HFFc6 (cell line): ENCODE results near the gene DUSP22. TPM values are rescaled to one million over a fixed set of nuclear protein-coding genes. Genes with fewer than 3 reads are reported as not detected.
"Not testable (repeated sequence)": the region's sequence is repeated elsewhere in the genome, so short reads cannot be mapped to it uniquely, and the experiment has no call there.

ENCODE experiments used
- DNase-seq: peaks from one replicate; pipeline ENCODE4 v3.0.0-alpha.2; 2018
- H3K27ac Mint-ChIP-seq: 2 replicates; pipeline ENCODE4 v1.8.0; 2020; ENCODE audit warnings: mild to moderate bottlenecking, mixed read lengths
- H3K27me3 Mint-ChIP-seq: 2 replicates; pipeline ENCODE4 v1.8.0; 2021; ENCODE audit warnings: mild to moderate bottlenecking, moderate library complexity, mixed read lengths; ENCODE audit not compliant: insufficient read depth
- H3K36me3 Mint-ChIP-seq: 2 replicates; pipeline ENCODE4 v1.8.0; 2021; ENCODE audit warnings: low read depth, mixed read lengths
- H3K4me1 Mint-ChIP-seq: 2 replicates; pipeline ENCODE4 v1.8.0; 2020; ENCODE audit warnings: low read depth, mixed read lengths
- H3K4me3 Mint-ChIP-seq: 2 replicates; pipeline ENCODE4 v1.8.0; 2020; ENCODE audit warnings: mild to moderate bottlenecking, moderate library complexity, mixed read lengths
- H3K9me3 Mint-ChIP-seq: 2 replicates; pipeline ENCODE4 v1.8.0; 2020; ENCODE audit warnings: mild to moderate bottlenecking, mixed read lengths
- CTCF ChIP-seq: fragments of 200-600 bp; sonication (generic); IDR thresholded peaks from 2 replicates; pipeline ENCODE4 v1.5.0; 2021; ENCODE audit warnings: antibody characterized with exemption, mild to moderate bottlenecking
- total RNA-seq, 6 experiments: library from RNA; stranded (reverse); fragmentation: NEBNext Ultra II Directional; extraction: Animal tissue kit (Norgen Biotek cat#: 25700); gene quantifications; 2 replicates in 1 of 6; 3 replicates in 5 of 6; pipeline ENCODE4 v1.2.3, GENCODE V29; 2021

Gene DUSP22
- total RNA-seq, 6 experiments from 2014 or later = 6.8 to 11.9 (median 9.2) TPM

DNA sequence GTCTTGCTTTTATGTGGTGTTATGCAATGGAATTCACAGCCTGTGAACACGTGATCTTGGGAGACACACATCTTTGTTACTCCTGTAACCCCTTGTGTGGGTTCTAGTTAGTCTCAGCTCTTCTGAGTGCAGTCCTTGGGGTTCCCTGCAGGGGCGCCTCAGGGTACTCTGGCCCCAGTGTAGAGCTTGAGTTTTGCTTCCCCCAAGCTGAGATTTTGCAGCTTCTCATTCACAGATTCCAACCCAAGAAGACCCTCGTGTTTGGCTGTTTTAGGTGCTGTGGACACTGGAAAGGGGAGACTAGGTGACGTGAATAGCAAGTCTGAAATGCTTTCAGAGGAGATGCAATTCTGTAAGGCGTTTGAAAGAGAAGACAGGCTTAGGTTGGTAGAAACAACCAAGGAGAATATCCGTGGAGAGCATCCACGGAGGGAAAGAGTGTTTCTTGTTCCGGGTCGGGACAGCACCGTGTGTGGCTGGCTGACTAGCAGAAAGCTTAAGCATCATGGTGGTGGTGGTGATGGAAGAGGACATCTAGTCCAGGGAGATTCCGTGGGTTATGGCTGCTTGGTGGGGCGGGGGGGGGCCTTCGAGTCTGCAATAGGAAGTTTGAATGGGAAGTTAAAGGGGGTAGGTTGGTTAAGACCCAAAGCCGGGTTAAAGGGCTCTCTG, 30.1 kb downstream of the DUSP22 start:
- Mint-ChIP-seq H3K27ac (no peak overlapping the region), H3K9me3 (peaks cover 3% of the 10 kb centered on the region), H3K4me3 (no peak overlapping the region), H3K36me3 (no peaks in the 10 kb centered on the region), H3K4me1 (no peaks in the 10 kb centered on the region), H3K27me3 (peaks cover under 1% of the 10 kb centered on the region; the same call in 1 of the 2 replicates)
- TF ChIP-seq CTCF = 0 out of 2 replicates have a peak, but pooled peaks have one; percentile 17
- no peak for DNase-seq

- H3K9me3 Mint-ChIP-seq = peaks cover 6% of the 10 kb centered on the region
- H3K27me3 Mint-ChIP-seq = peaks cover 2% of the 10 kb centered on the region; the same call in 1 of the 2 replicates
- H3K27ac Mint-ChIP-seq = no peak overlapping the region
- H3K4me1 Mint-ChIP-seq = no peaks in the 10 kb centered on the region
- no peaks in the 10 kb centered on the region for H3K36me3 Mint-ChIP-seq
- DNase-seq = no peak
- H3K4me3 Mint-ChIP-seq = no peak overlapping the region
- no peak for TF ChIP-seq CTCF
Measured at GRCh38 chr6:322940-323729, 30.8 kb downstream of the DUSP22 start.

GRCh38 chr6:323730-324088, 31.4 kb downstream of the DUSP22 start:
- Mint-ChIP-seq H3K27me3 (peaks cover 2% of the 10 kb centered on the region; the same call in 1 of the 2 replicates), H3K4me3 (no peak overlapping the region), H3K36me3 (no peaks in the 10 kb centered on the region), H3K9me3 (peaks cover 6% of the 10 kb centered on the region), H3K27ac (no peak overlapping the region), H3K4me1 (no peaks in the 10 kb centered on the region)
- no peak for TF ChIP-seq CTCF
- DNase-seq = no peak

- no peak for DNase-seq
- Mint-ChIP-seq H3K9me3 (peaks cover 6% of the 10 kb centered on the region), H3K4me1 (no peaks in the 10 kb centered on the region), H3K36me3 (no peaks in the 10 kb centered on the region), H3K4me3 (no peak overlapping the region), H3K27me3 (peaks cover 2% of the 10 kb centered on the region; the same call in 1 of the 2 replicates), H3K27ac (no peak overlapping the region)
- TF ChIP-seq CTCF = no peak
Measured at GRCh38 chr6:324116-324728, 31.9 kb downstream of the DUSP22 start.

DNA sequence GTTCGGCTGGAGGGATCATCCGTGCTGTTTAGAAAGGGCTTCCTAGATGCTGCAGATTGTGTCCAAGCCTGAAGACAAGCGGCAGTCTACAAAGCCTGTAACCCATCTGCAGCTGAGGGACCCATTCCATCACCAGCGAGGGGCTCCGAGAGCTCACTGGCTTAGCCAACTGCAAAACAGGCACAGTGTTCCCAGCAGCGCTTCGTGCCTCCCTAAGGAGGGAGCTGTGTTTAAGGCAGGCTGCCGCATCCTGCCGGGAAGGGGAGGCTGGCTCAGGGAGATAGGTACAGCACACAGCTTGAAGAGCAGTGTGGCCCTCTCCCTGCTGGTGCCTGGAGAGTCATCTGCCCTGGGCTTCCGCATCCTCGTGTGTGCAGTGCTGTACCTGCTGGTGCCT, 32.4 kb downstream of the DUSP22 start:
- Mint-ChIP-seq H3K27ac (no peak overlapping the region), H3K27me3 (peaks cover 2% of the 10 kb centered on the region; the same call in 1 of the 2 replicates), H3K36me3 (no peaks in the 10 kb centered on the region), H3K9me3 (peaks cover 6% of the 10 kb centered on the region), H3K4me1 (no peaks in the 10 kb centered on the region), H3K4me3 (no peak overlapping the region)
- no peak for DNase-seq
- no peak for TF ChIP-seq CTCF

- H3K4me1 Mint-ChIP-seq, H3K27me3 Mint-ChIP-seq, H3K36me3 Mint-ChIP-seq, DNase-seq, H3K4me3 Mint-ChIP-seq, H3K27ac Mint-ChIP-seq, H3K9me3 Mint-ChIP-seq: not testable (repeated sequence)
Measured at GRCh38 chr6:325161-325860, 33.0 kb downstream of the DUSP22 start.

DNA sequence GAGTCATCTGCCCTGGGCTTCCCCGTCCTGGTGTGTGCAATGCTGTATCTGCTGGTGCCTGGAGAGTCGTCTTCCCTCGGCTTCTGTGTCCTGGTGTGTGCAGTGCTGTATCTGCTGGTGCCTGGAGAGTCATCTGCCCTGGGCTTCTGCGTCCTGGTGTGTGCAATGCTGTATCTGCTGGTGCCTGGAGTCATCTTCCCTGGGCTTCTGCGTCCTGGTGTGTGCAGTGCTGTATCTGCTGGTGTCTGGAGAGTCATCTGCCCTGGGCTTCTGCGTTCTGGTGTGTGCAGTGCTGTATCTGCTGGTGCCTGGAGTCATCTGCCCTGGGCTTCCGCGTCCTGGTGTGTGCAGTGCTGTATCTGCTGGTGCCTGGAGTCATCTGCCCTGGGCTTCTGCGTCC, 33.8 kb downstream of the DUSP22 start:
- not testable (repeated sequence) for H3K27me3 Mint-ChIP-seq, DNase-seq, H3K4me1 Mint-ChIP-seq, H3K4me3 Mint-ChIP-seq, H3K27ac Mint-ChIP-seq, H3K36me3 Mint-ChIP-seq, H3K9me3 Mint-ChIP-seq
